Naive thymus-derived CD4-positive, alpha-beta T cell (primary cell): Measurements from ENCODE around the gene TRO. TPM values are rescaled to one million over a fixed set of nuclear protein-coding genes. Genes with fewer than 3 reads are reported as not detected.

Experiments
- ATAC-seq: fragments of 150-1000 bp; cut with Tn5 transposase; 2 replicates; pipeline ENCODE4 v1.10.0; 2021; ENCODE audit warnings: mild to moderate bottlenecking, moderate library complexity
- CTCF ChIA-PET: fragments of 350-600 bp; sonication (Branson Sonifier 250); formaldehyde crosslinking; loops from one replicate; lab custom pipeline; 2021; ENCODE audit warnings: antibody characterized with exemption; lab: Charles Lee
- POLR2A ChIA-PET: fragments of 350-600 bp; sonication (Branson Sonifier 250); formaldehyde crosslinking; loops from one replicate; lab custom pipeline; 2021; ENCODE audit warnings: antibody characterized with exemption, inconsistent platforms; lab: Charles Lee
- DNase-seq, 9 donors: peaks; one replicate each; pipeline versions ENCODE4 v3.0.0 to v3.0.0-alpha.2; 2020 to 2022; ENCODE audit warnings: mixed read lengths in 1 of 9
- H3K27ac ChIP-seq: one replicate; pipeline ENCODE4 v1.7.0; 2013; ENCODE audit warnings: mild to moderate bottlenecking, low read depth, low read length, moderate library complexity
- H3K27me3 ChIP-seq, 2 donors: one replicate each; pipeline ENCODE4 v1.7.0; 2013; ENCODE audit warnings: low read length in 2 of 2, mild to moderate bottlenecking in 2 of 2, moderate library complexity in 2 of 2; ENCODE audit not compliant: control insufficient read depth in 2 of 2, insufficient read depth in 2 of 2
- H3K36me3 ChIP-seq, 3 experiments: 1 replicate in 2 of 3; 2 replicates in 1 of 3; pipeline ENCODE4 v1.7.0; 2013; ENCODE audit warnings: low read length in 3 of 3, mild to moderate bottlenecking in 3 of 3, moderate library complexity in 1 of 3; ENCODE audit not compliant: insufficient read depth in 3 of 3, control insufficient read depth in 2 of 3
- H3K4me1 ChIP-seq, 2 donors: one replicate each; pipeline ENCODE4 v1.7.0; 2013; ENCODE audit warnings: low read length in 2 of 2, mild to moderate bottlenecking in 2 of 2, moderate library complexity in 1 of 2; ENCODE audit not compliant: control insufficient read depth in 2 of 2, insufficient read depth in 2 of 2
- H3K4me3 ChIP-seq: 2 replicates; pipeline ENCODE4 v1.7.0; 2013; ENCODE audit warnings: mild to moderate bottlenecking, low read length
- H3K9me3 ChIP-seq, 3 experiments: 1 replicate in 2 of 3; 2 replicates in 1 of 3; pipeline ENCODE4 v1.7.0; 2013; ENCODE audit warnings: low read length in 3 of 3; ENCODE audit not compliant: control insufficient read depth in 2 of 3
- H3K27ac Mint-ChIP-seq, 9 donors: one replicate each; pipeline ENCODE4 v1.8.0; 2020 to 2022; ENCODE audit warnings: mixed read lengths in 9 of 9, mild to moderate bottlenecking in 8 of 9, moderate library complexity in 5 of 9, inconsistent platforms in 2 of 9
- H3K27me3 Mint-ChIP-seq, 5 donors: one replicate each; pipeline ENCODE4 v1.8.0; 2021 to 2022; ENCODE audit warnings: mixed read lengths in 5 of 5, mild to moderate bottlenecking in 1 of 5
- H3K36me3 Mint-ChIP-seq, 5 donors: one replicate each; pipeline ENCODE4 v1.8.0; 2020 to 2022; ENCODE audit warnings: mixed read lengths in 5 of 5, mild to moderate bottlenecking in 3 of 5, inconsistent platforms in 1 of 5
- H3K4me1 Mint-ChIP-seq, 7 donors: one replicate each; pipeline ENCODE4 v1.8.0; 2020 to 2022; ENCODE audit warnings: mixed read lengths in 7 of 7, mild to moderate bottlenecking in 3 of 7, inconsistent platforms in 1 of 7
- H3K4me3 Mint-ChIP-seq, 10 donors: one replicate each; pipeline ENCODE4 v1.8.0; 2020 to 2022; ENCODE audit warnings: mild to moderate bottlenecking in 10 of 10, mixed read lengths in 10 of 10, moderate library complexity in 6 of 10, inconsistent platforms in 2 of 10
- H3K9me3 Mint-ChIP-seq, 11 donors: one replicate each; pipeline ENCODE4 v1.8.0; 2020 to 2022; ENCODE audit warnings: mixed read lengths in 11 of 11, mild to moderate bottlenecking in 4 of 11, inconsistent platforms in 1 of 11, moderate library complexity in 1 of 11
- intact Hi-C, 2 donors: fragments of 100-400 bp; cut with micrococcal nuclease; formaldehyde crosslinking; loops; one replicate each; pipeline ENCODE4 v1.15.1; 2023
- polyA plus RNA-seq, 2 donors: library from polyadenylated mRNA; unstranded; fragments of 300-500 nt; fragmentation: Illumina TruSeq; gene quantifications; one replicate each; pipeline ENCODE4 v1.2.3, GENCODE V29; 2021
- total RNA-seq, 6 experiments: library from RNA in 5 of 6; stranded (reverse) in 5 of 6; gene quantifications; 1 replicate in 5 of 6; 2 replicates in 1 of 6; pipeline ENCODE4 v1.2.3 and lab custom pipeline; 2021 to 2026

Gene TRO
- total and polyA plus RNA-seq, 7 experiments from 2014 or later, result 0.61 to 4.3 (median 1.6) TPM

DNA sequence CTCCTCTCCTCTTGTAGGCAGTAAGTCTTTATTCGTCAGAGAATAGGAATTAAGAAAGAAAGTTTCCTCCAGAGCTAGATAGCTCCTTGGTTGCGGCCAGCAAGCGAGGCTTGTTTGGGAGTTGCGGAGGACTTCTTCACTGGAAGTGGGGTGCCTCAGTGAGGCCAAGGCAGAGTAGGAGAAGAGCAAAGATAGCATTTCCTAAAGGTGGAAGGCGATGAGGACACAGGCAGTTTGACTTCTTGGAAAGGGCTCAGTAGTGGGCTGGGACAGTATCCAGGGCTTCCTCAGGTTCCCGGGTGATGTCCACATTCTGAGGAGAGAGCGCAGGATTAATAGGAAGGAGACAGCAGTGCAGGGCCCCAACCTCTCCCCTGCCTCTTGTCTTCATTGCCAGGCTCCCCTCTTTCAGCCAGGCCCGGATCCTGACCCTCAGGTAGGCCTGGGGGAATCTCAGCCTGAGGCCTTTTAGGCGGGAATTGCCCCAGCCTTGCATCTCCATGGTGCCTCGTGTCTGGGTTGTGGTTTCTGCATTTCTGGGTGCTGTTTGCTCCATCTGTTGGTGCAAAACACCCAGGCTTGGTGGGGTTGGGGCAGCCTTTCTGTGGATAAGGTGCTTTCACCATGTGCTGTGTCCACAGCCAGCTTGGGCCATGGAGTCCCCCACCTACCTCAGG is 12.7 kb downstream of the TRO start:
- H3K4me1 ChIP-seq, result no peaks in the 10 kb centered on the region
- H3K27me3 ChIP-seq, result no peaks in the 10 kb centered on the region
- Mint-ChIP-seq H3K36me3 (no peaks in the 10 kb centered on the region), H3K4me3 (no peak overlapping the region), H3K9me3 (peaks cover 0 to 2% (median 0%) of the 10 kb centered on the region in 11 donors), H3K27ac (no peak overlapping the region), H3K27me3 (no peaks in the 10 kb centered on the region), H3K4me1 (no peaks in the 10 kb centered on the region)
- intact Hi-C loops, result no loop called here
- H3K36me3 ChIP-seq, result no peaks in the 10 kb centered on the region
- no peak for ATAC-seq
- no peaks in the 10 kb centered on the region for H3K9me3 ChIP-seq
- no peak overlapping the region for H3K4me3 ChIP-seq
- no peak overlapping the region for H3K27ac ChIP-seq
- CTCF ChIA-PET, result no interaction called here
- DNase-seq, result no peak
- POLR2A ChIA-PET, result no interaction called here

GRCh38 chrX:54934058-54934457 is 13.4 kb downstream of the TRO start:
- intact Hi-C loops, result no loop called here
- no peaks in the 10 kb centered on the region for H3K4me1 Mint-ChIP-seq
- H3K36me3 Mint-ChIP-seq, result no peaks in the 10 kb centered on the region
- H3K27me3 Mint-ChIP-seq, result no peaks in the 10 kb centered on the region
- no peak overlapping the region for H3K27ac ChIP-seq
- H3K27me3 ChIP-seq, result no peaks in the 10 kb centered on the region
- no peaks in the 10 kb centered on the region for H3K9me3 Mint-ChIP-seq
- ATAC-seq (no peak), DNase-seq (no peak)
- H3K36me3 ChIP-seq, result no peaks in the 10 kb centered on the region
- ChIA-PET POLR2A (no interaction called here), CTCF (no interaction called here)
- H3K4me3 ChIP-seq, result no peak overlapping the region
- H3K27ac Mint-ChIP-seq, result no peak overlapping the region
- H3K9me3 ChIP-seq, result no peaks in the 10 kb centered on the region
- H3K4me3 Mint-ChIP-seq, result no peak overlapping the region
- no peaks in the 10 kb centered on the region for H3K4me1 ChIP-seq

GRCh38 chrX:54934890-54935289 is 14.3 kb downstream of the TRO start:
- POLR2A ChIA-PET, result no interaction called here
- H3K36me3 Mint-ChIP-seq, result no peaks in the 10 kb centered on the region
- Histone ChIP-seq H3K27ac (no peak overlapping the region), H3K4me3 (no peak overlapping the region), H3K27me3 (no peaks in the 10 kb centered on the region), H3K9me3 (no peaks in the 10 kb centered on the region), H3K4me1 (no peaks in the 10 kb centered on the region), H3K36me3 (no peaks in the 10 kb centered on the region)
- no peak overlapping the region for H3K27ac Mint-ChIP-seq
- H3K4me3 Mint-ChIP-seq, result no peak overlapping the region
- H3K4me1 Mint-ChIP-seq, result no peaks in the 10 kb centered on the region
- no peaks in the 10 kb centered on the region for H3K9me3 Mint-ChIP-seq
- ATAC-seq (no peak), DNase-seq (no peak)
- CTCF ChIA-PET, result no interaction called here
- no peaks in the 10 kb centered on the region for H3K27me3 Mint-ChIP-seq
- intact Hi-C loops, result no loop called here

DNA sequence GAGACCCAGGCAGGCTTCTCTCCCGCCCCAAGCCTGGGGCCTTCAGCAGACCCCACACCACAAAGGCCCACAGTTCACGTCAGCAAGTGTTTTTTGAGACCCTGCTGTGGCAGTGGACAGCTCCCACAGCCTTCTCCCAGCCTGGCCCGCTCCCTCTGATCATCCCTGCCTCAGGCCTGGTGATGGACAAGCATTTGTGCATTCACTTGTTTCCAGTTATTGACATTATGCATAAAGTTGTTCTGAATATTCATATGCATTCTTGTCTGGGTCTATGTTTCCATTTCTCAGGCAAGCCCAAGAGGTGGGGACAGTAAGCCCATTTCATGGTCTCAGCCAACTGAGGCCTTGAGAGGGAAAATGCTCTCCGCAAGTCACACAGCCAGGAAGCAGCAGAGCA is 14.7 kb downstream of the TRO start:
- ChIA-PET POLR2A (no interaction called here), CTCF (no interaction called here)
- Mint-ChIP-seq H3K9me3 (no peaks in the 10 kb centered on the region), H3K4me3 (no peak overlapping the region), H3K27ac (no peak overlapping the region), H3K4me1 (no peaks in the 10 kb centered on the region), H3K27me3 (no peaks in the 10 kb centered on the region), H3K36me3 (no peaks in the 10 kb centered on the region)
- Histone ChIP-seq H3K4me3 (no peak overlapping the region), H3K9me3 (no peaks in the 10 kb centered on the region), H3K27me3 (no peaks in the 10 kb centered on the region), H3K4me1 (no peaks in the 10 kb centered on the region), H3K36me3 (no peaks in the 10 kb centered on the region), H3K27ac (no peak overlapping the region)
- intact Hi-C loops, result no loop called here
- DNase-seq (no peak), ATAC-seq (no peak)

GRCh38 chrX:54937416-54937815 is 16.8 kb downstream of the TRO start:
- Histone ChIP-seq H3K36me3 (no peaks in the 10 kb centered on the region), H3K9me3 (no peaks in the 10 kb centered on the region), H3K4me3 (no peak overlapping the region), H3K4me1 (no peaks in the 10 kb centered on the region), H3K27me3 (no peaks in the 10 kb centered on the region), H3K27ac (no peak overlapping the region)
- Mint-ChIP-seq H3K4me1 (no peaks in the 10 kb centered on the region), H3K27me3 (no peaks in the 10 kb centered on the region), H3K27ac (no peak overlapping the region), H3K4me3 (no peak overlapping the region), H3K36me3 (no peaks in the 10 kb centered on the region), H3K9me3 (no peaks in the 10 kb centered on the region)
- ATAC-seq (no peak), DNase-seq (no peak)
- POLR2A ChIA-PET, result no interaction called here
- intact Hi-C loops, result no loop called here
- CTCF ChIA-PET, result no interaction called here

DNA sequence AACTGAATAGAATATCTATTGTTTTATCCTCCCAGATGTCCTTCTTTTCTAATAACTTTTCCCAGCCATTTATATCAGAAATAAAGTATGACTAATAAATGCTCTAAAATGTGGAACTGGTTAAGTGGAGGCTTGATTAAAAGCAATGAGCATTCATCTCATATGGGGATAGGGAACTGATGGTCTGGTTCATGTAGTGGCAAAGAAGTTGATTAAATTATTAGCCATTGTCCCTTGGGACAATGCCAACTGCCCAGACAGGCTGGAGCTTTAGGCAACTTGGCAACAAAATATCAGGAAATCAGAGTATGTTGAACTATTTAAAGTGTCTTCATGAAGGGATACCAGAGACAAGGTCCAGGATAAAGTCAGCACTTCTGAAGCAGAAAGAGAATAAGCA is 24.2 kb downstream of the TRO start:
- CTCF ChIA-PET, result no interaction called here
- no peaks in the 10 kb centered on the region for H3K27me3 ChIP-seq
- no peaks in the 10 kb centered on the region for H3K9me3 Mint-ChIP-seq
- H3K36me3 Mint-ChIP-seq, result no peaks in the 10 kb centered on the region
- no peak overlapping the region for H3K27ac Mint-ChIP-seq
- H3K27ac ChIP-seq, result no peak overlapping the region
- no peaks in the 10 kb centered on the region for H3K27me3 Mint-ChIP-seq
- POLR2A ChIA-PET, result no interaction called here
- no peak overlapping the region for H3K4me3 ChIP-seq
- no peaks in the 10 kb centered on the region for H3K9me3 ChIP-seq
- peaks cover 0 to 6% (median 0%) of the 10 kb centered on the region in 7 donors for H3K4me1 Mint-ChIP-seq
- ATAC-seq, result no peak
- no peak for DNase-seq
- intact Hi-C loops, result no loop called here
- no peaks in the 10 kb centered on the region for H3K4me1 ChIP-seq
- no peak overlapping the region for H3K4me3 Mint-ChIP-seq
- H3K36me3 ChIP-seq, result no peaks in the 10 kb centered on the region

DNA sequence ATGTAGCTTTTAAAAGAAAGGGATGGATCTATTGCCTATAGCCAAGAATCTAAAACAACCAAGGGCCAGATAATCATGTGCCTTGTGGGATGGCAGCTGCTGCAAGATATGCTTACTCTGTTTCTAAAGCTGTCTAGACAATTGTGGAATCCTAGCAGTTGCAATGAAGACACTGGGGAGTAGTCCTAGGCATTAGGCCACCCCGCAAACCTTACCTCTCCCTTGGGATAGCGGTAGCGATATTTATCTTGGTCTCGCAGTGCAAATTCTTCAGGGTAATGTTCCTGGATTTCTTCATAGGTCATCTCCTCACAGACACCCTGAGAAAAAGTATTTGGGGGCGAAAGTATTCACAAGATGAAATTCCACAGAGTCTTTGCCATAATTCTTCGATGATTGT is 24.6 kb downstream of the TRO start:
- Histone ChIP-seq H3K27ac (no peak overlapping the region), H3K9me3 (no peaks in the 10 kb centered on the region), H3K4me3 (no peak overlapping the region), H3K4me1 (no peaks in the 10 kb centered on the region), H3K36me3 (no peaks in the 10 kb centered on the region), H3K27me3 (no peaks in the 10 kb centered on the region)
- Mint-ChIP-seq H3K36me3 (no peaks in the 10 kb centered on the region), H3K4me3 (no peak overlapping the region), H3K9me3 (no peaks in the 10 kb centered on the region), H3K27me3 (no peaks in the 10 kb centered on the region), H3K27ac (no peak overlapping the region), H3K4me1 (peaks cover 0 to 6% (median 0%) of the 10 kb centered on the region in 7 donors)
- CTCF ChIA-PET, result no interaction called here
- POLR2A ChIA-PET, result no interaction called here
- ATAC-seq (no peak), DNase-seq (no peak)
- intact Hi-C loops, result no loop called here
